ENCODE measurements around the gene TLL2.
"Not testable (repeated sequence)": the region's sequence is repeated elsewhere in the genome, so short reads cannot be mapped to it uniquely, and the experiment has no call there.

Gene TLL2

GRCh38 chr10:96513698-96514561 lies at the start of gene TLL2:
TSS of gene TLL2 (minus strand) at chr10:96513926. CDS start at chr10:96513685, 241 bp downstream.
- Mint-ChIP-seq H3K4me3 (peak within 1 kb of the TSS; percentile 82), H3K27me3 (peaks cover 19% of the 10 kb centered on the region), H3K9me3 (no peaks in the 10 kb centered on the region), H3K4me1 (peaks cover 11% of the 10 kb centered on the region), H3K36me3 (peaks cover 2% of the 10 kb centered on the region), H3K27ac (no peak within 1 kb of the TSS)

DNA sequence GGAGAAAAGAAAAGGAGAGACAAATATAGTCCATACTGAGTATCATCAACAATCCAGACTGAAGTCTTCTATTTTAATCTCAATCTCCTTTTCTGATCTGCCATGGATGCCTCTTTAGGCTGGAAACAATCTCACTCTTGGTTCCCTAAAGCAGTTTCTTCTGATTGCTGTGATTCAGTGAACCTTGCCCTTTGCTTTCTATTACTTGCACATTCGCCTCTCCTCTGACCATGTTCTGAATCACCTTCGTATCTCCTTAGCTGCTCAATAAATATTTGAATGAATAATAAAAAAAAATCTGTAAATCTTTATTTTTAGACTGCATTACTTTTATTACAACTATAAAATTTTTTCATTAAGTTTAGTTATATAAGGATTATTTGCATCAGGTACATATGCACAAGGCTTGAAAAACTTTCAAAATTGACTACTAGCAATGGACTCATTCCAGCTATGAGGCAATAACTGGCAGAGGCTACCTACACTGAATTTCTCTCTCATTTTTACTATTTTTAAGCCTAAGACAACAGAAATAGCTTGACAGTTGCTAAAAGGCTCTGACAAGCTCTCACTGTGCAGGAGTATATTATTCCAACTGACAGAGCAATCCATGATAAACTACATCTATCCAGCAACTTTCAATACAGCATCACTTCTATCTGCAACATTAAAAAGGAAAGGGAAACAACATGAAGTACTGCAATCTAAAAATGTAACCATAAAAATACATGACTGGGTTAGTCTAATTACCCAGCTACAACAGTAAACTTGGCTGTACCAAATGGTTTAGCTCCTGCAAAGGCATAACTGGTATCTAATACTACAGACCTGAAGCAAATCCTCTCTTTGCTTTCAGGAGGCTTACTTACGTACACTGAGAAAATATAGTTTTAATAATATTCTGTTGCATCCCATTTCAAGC lies 47.5 kb upstream of the TLL2 start:
- peaks cover 21% of the 10 kb centered on the region for H3K4me1 Mint-ChIP-seq
- H3K4me3 Mint-ChIP-seq, result no peak overlapping the region
- no peaks in the 10 kb centered on the region for H3K9me3 Mint-ChIP-seq
- H3K36me3 Mint-ChIP-seq, result peaks cover 19% of the 10 kb centered on the region
- no peaks in the 10 kb centered on the region for H3K27me3 Mint-ChIP-seq
- H3K27ac Mint-ChIP-seq, result no peak overlapping the region

DNA sequence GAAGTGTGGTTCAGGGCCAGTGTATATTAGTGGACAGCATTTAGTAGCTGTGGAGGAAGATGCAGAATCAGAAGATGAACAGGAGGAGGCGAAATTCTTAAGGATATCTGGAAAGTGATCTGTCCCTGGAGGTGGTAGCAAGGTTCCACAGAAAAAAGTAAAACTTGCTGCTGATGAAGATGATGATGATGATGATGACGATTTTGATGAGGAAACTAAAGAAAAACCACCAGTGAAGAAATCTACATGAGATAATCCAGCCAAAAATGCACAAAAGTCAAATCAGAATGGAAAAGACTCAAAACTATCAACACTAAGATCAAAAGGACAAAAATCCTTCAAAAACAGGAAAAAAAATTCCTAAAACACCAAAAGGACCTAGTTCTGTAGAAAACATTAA lies 46.8 kb upstream of the TLL2 start:
- Mint-ChIP-seq H3K27me3 (no peaks in the 10 kb centered on the region), H3K9me3 (no peaks in the 10 kb centered on the region), H3K27ac (peak overlapping the region; percentile 14), H3K36me3 (peaks cover 19% of the 10 kb centered on the region), H3K4me1 (peaks cover 13% of the 10 kb centered on the region), H3K4me3 (no peak overlapping the region)

DNA sequence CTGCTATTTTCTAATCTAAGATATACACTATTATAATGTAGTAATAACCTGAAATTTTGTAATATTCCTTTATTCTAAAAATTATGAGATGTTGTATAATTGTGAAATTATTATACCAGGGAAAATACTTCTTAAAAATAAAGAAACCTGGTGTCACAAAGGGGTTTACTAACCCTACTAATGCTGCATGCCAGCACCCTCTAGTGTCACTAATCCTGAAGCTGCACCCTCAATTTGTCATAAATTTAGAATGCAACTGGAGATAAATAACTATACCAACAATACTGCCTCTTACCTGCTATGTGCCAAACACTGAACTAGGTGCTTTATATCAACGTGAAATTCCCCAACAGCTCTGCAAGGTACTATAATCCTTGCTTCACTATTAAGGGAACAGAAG lies 42.3 kb upstream of the TLL2 start:
- H3K36me3 Mint-ChIP-seq, result peaks cover 12% of the 10 kb centered on the region
- no peak overlapping the region for H3K27ac Mint-ChIP-seq
- no peak overlapping the region for H3K4me3 Mint-ChIP-seq
- no peaks in the 10 kb centered on the region for H3K9me3 Mint-ChIP-seq
- H3K27me3 Mint-ChIP-seq, result no peaks in the 10 kb centered on the region
- H3K4me1 Mint-ChIP-seq, result no peaks in the 10 kb centered on the region

DNA sequence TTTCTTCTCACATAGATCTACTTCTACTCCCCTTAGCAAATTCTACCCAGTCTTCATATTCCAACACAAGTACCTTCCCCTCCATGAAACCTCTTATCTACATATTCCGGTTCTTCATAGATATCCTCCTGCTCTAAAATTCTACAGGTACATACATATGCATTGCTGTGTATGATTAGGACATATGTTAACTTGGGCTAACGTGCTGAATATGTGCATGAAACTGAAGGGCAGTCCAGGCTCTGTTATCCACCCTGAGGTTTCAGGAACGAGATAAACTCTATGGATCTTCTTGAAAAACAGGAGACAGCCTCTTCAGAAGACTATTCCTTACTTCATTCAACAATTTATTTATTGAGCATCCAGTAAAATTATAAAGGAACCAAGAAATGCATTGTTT lies 41.6 kb upstream of the TLL2 start:
- Mint-ChIP-seq H3K27ac (no peak overlapping the region), H3K36me3 (peaks cover 9% of the 10 kb centered on the region), H3K4me1 (no peaks in the 10 kb centered on the region), H3K27me3 (no peaks in the 10 kb centered on the region), H3K4me3 (no peak overlapping the region), H3K9me3 (no peaks in the 10 kb centered on the region)

- Mint-ChIP-seq H3K9me3 (no peaks in the 10 kb centered on the region), H3K4me3 (no peak overlapping the region), H3K27me3 (no peaks in the 10 kb centered on the region), H3K4me1 (peaks cover 10% of the 10 kb centered on the region), H3K36me3 (peaks cover 22% of the 10 kb centered on the region), H3K27ac (no peak overlapping the region)
These were observed 34.9 kb upstream of the TLL2 start for GRCh38 chr10:96548589-96548988.

- H3K27me3 Mint-ChIP-seq, H3K4me1 Mint-ChIP-seq, H3K9me3 Mint-ChIP-seq, H3K4me3 Mint-ChIP-seq: not testable (repeated sequence)
- H3K27ac Mint-ChIP-seq, result peak overlapping the region; percentile 53
- peaks cover 23% of the 10 kb centered on the region for H3K36me3 Mint-ChIP-seq
These were observed 31.8 kb upstream of the TLL2 start for GRCh38 chr10:96545558-96545957.

DNA sequence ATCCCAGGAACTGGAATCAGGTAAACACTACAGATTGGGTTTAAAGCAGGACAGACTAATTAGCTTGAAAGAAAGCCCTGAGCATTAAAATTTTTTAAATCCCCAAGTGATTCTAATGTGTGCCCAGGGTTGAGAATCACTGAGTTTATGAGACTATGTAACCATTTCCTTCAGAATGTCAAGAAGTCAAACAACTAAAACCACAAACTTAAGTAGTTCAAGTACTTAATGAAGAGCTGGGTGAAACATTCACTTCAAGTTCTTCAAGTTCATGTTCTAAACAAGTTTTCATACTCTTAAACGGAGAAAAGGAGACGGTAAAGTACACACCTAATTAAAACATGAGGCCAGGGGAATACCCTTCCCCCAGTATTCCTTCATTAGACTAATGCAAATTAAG lies 28.2 kb upstream of the TLL2 start:
- no peak overlapping the region for H3K4me3 Mint-ChIP-seq
- H3K27ac Mint-ChIP-seq, result no peak overlapping the region
- no peaks in the 10 kb centered on the region for H3K27me3 Mint-ChIP-seq
- H3K4me1 Mint-ChIP-seq, result peaks cover 33% of the 10 kb centered on the region
- H3K36me3 Mint-ChIP-seq, result peaks cover 23% of the 10 kb centered on the region
- no peaks in the 10 kb centered on the region for H3K9me3 Mint-ChIP-seq

DNA sequence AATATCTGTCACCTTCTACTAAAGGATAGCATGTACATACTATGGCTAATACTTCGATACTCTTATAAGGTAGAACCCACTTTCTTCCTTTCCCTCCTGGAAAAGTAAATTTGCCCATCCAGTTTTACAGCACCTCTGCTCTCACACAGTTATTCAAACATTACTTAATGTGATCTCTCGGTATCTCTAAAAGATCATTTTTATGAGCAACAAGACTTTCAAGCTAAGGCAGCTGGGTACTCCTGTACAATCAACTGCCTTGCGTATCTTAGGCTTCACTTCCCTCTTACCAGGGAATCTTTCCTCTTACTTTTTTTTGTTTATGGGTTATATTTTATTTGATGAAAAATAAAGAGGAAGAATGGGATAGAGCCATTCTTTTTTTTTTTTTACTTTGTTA lies 26.5 kb upstream of the TLL2 start:
- no peak overlapping the region for H3K27ac Mint-ChIP-seq
- H3K9me3 Mint-ChIP-seq, result no peaks in the 10 kb centered on the region
- H3K27me3 Mint-ChIP-seq, result no peaks in the 10 kb centered on the region
- H3K4me3 Mint-ChIP-seq, result no peak overlapping the region
- peaks cover 34% of the 10 kb centered on the region for H3K4me1 Mint-ChIP-seq
- H3K36me3 Mint-ChIP-seq, result peaks cover 17% of the 10 kb centered on the region

- peaks cover 34% of the 10 kb centered on the region for H3K4me1 Mint-ChIP-seq
- H3K4me3 Mint-ChIP-seq, result no peak overlapping the region
- H3K27ac Mint-ChIP-seq, result no peak overlapping the region
- H3K27me3 Mint-ChIP-seq, result no peaks in the 10 kb centered on the region
- no peaks in the 10 kb centered on the region for H3K9me3 Mint-ChIP-seq
- peaks cover 14% of the 10 kb centered on the region for H3K36me3 Mint-ChIP-seq
These were observed 25.0 kb upstream of the TLL2 start for GRCh38 chr10:96538683-96539082.

- peaks cover 42% of the 10 kb centered on the region for H3K4me1 Mint-ChIP-seq
- no peak overlapping the region for H3K27ac Mint-ChIP-seq
- no peak overlapping the region for H3K4me3 Mint-ChIP-seq
- H3K36me3 Mint-ChIP-seq, result peaks cover 15% of the 10 kb centered on the region
- no peaks in the 10 kb centered on the region for H3K27me3 Mint-ChIP-seq
- H3K9me3 Mint-ChIP-seq, result no peaks in the 10 kb centered on the region
These were observed 22.4 kb upstream of the TLL2 start for GRCh38 chr10:96536129-96536528.

- H3K9me3 Mint-ChIP-seq, result no peaks in the 10 kb centered on the region
- peaks cover 19% of the 10 kb centered on the region for H3K36me3 Mint-ChIP-seq
- peaks cover 16% of the 10 kb centered on the region for H3K4me1 Mint-ChIP-seq
- no peaks in the 10 kb centered on the region for H3K27me3 Mint-ChIP-seq
- H3K4me3 Mint-ChIP-seq, result no peak overlapping the region
- H3K27ac Mint-ChIP-seq, result no peak overlapping the region
These were observed 18.8 kb upstream of the TLL2 start for GRCh38 chr10:96532523-96532922.

- Mint-ChIP-seq H3K9me3 (no peaks in the 10 kb centered on the region), H3K36me3 (peaks cover 26% of the 10 kb centered on the region), H3K4me3 (no peak overlapping the region), H3K4me1 (peaks cover 8% of the 10 kb centered on the region), H3K27ac (no peak overlapping the region), H3K27me3 (no peaks in the 10 kb centered on the region)
These were observed 16.0 kb upstream of the TLL2 start for GRCh38 chr10:96529634-96530279.

DNA sequence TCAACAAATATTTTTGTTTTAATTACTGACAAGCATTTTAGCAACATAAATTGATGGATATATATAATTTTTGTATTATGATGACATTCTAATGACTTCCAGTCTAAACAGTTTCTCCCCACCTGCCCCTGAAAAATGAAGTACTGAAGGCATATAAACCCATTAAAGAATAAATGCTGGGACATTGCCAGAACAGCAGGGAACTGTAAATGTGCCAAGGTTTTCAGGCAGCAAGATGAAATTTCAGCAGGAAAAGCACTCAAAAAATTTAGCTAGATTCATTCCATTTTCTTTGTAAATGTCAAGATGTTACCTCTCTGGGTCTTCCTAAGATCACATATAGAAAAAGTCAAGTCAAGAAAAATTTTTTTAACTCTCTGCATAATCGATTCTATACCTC lies 11.0 kb upstream of the TLL2 start:
- Mint-ChIP-seq H3K27me3 (no peaks in the 10 kb centered on the region), H3K9me3 (no peaks in the 10 kb centered on the region), H3K4me1 (no peaks in the 10 kb centered on the region), H3K27ac (no peak overlapping the region), H3K36me3 (peaks cover 43% of the 10 kb centered on the region), H3K4me3 (no peak overlapping the region)

DNA sequence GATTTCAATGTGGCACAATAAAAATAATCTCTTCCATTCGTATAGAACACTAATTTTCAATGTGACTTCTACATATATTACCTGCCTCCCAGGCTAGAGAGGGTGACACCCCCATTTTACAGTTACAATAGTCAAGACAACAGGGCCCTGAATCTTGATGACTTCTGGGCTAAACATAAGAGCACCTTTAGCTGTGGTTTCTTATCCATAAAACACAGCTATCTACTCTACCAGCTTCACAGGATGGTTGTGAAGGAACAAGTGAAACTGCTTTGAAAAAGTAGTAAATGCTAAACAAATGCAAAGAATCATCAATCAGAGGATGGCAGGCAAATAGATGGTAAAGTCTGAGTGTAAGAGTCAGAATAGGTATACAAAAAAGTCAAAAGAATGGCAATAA lies 3.6 kb upstream of the TLL2 start:
- no peak overlapping the region for H3K27ac Mint-ChIP-seq
- peaks cover 6% of the 10 kb centered on the region for H3K4me1 Mint-ChIP-seq

More for the DNA sequence above, 3.6 kb upstream of the TLL2 start:
- Mint-ChIP-seq H3K36me3 (peaks cover 17% of the 10 kb centered on the region), H3K9me3 (no peaks in the 10 kb centered on the region), H3K27me3 (peaks cover 12% of the 10 kb centered on the region), H3K4me3 (no peak overlapping the region)
